Fibroblast of lung (primary cell): Measurements from ENCODE around the gene CLCN7.

Source experiments
- CTCF ChIP-seq, 2 donors: IDR thresholded peaks in 1 of 2; conservative IDR thresholded peaks in 1 of 2; 1 replicate in 1 of 2; 2 replicates in 1 of 2; pipeline ENCODE4 v1.5.1; 2011 to 2012; ENCODE audit warnings: low read length in 2 of 2, control low read depth in 1 of 2, inconsistent platforms in 1 of 2, low read depth in 1 of 2, mild to moderate bottlenecking in 1 of 2
- EZH2 ChIP-seq: IDR thresholded peaks from 2 replicates; pipeline ENCODE4 v1.5.1; 2012; ENCODE audit warnings: low read length, control low read depth, mild to moderate bottlenecking; ENCODE audit errors: missing control alignments

GRCh38 chr16:1472974-1473373 is 1.9 kb downstream of the CLCN7 start:
- TF ChIP-seq EZH2 (no peak), CTCF (conservative IDR thresholded peaks at IDR 0.05 in 1 of 2, IDR thresholded peaks at IDR 0.05 in 1 of 2; ENCODE audit: low read depth in 1 of 2, low read length in 2 of 2) (no peak)
